HCT116 (cell line): Measurements from ENCODE around the gene AUTS2. TPM values are rescaled to one million over a fixed set of nuclear protein-coding genes. Genes with fewer than 3 reads are reported as not detected.

Experiments used
- ATAC-seq: fragments of 200-7000 bp; cut with Tn5 transposase; 2 replicates; pipeline ENCODE4 v1.9.1; 2020; ENCODE audit warnings: mild to moderate bottlenecking, moderate library complexity
- BruUV-seq: library from RNA; stranded (reverse); fragments of 400-500 nt; replicated peaks from 2 replicates; lab custom pipeline; 2021; lab: Mats Ljungman, UMichigan
- CTCF ChIA-PET: fragments of 300-600 bp; sonication (Branson Sonifier 250); formaldehyde crosslinking; loops from one replicate; lab custom pipeline; 2021; ENCODE audit warnings: antibody characterized with exemption; lab: Charles Lee
- POLR2A ChIA-PET: fragments of 300-600, 350-600 bp; sonication (Branson Sonifier 250); formaldehyde crosslinking; loops from one replicate; lab custom pipeline; 2021; ENCODE audit warnings: antibody characterized with exemption; lab: Charles Lee
- RAD21 ChIA-PET, 2 experiments: fragments of 300-600 bp; sonication (Branson Sonifier 250); formaldehyde crosslinking; loops; one replicate each; lab custom pipeline; 2023; ENCODE audit warnings: low total read pairs in 2 of 2; ENCODE audit not compliant: uncharacterized antibody in 2 of 2, unreplicated experiment in 2 of 2, low non-redundant PET in 1 of 2; lab: Charles Lee
- DNase-seq: peaks from one replicate; pipeline ENCODE4 v3.0.0-alpha.2; 2010; ENCODE audit warnings: low read depth, low spot score
- H2AFZ ChIP-seq: fragments of 200-600 bp; shearing (Covaris generic), sonication (generic); 2 replicates; pipeline ENCODE4 v1.6.1; 2017; ENCODE audit warnings: low read depth, mixed run types, mixed read lengths, antibody characterized with exemption, low read length; ENCODE audit not compliant: poor library complexity, severe bottlenecking
- H3K27ac ChIP-seq: 2 replicates; pipeline ENCODE4 v1.5.1; 2012; ENCODE audit warnings: low read depth, low read length
- H3K27me3 ChIP-seq: fragments of 200-600 bp; sonication (generic); 2 replicates; pipeline ENCODE4 v1.6.1; 2016; ENCODE audit warnings: mixed run types, low read length, mixed read lengths; ENCODE audit not compliant: insufficient read depth
- H3K36me3 ChIP-seq, 2 experiments: fragments of 200-500 bp in 1 of 2; fragments of 200-600 bp in 1 of 2; sonication (Bioruptor generic) in 1 of 2; sonication (generic) in 1 of 2; 2 replicates each; pipeline versions ENCODE4 v1.5.1 to v1.6.1; 2014 to 2016; ENCODE audit warnings: low read length in 2 of 2, inconsistent platforms in 1 of 2, mixed read lengths in 1 of 2, mixed run types in 1 of 2; ENCODE audit not compliant: insufficient read depth in 2 of 2, control insufficient read depth in 1 of 2
- H3K4me1 ChIP-seq, 2 experiments: fragments of 200-600 bp in 1 of 2; sonication (generic) in 1 of 2; 2 replicates each; pipeline versions ENCODE4 v1.5.1 to v1.6.1; 2012 to 2017; ENCODE audit warnings: low read length in 2 of 2, inconsistent platforms in 1 of 2, mild to moderate bottlenecking in 1 of 2, mixed read lengths in 1 of 2, mixed run types in 1 of 2, moderate library complexity in 1 of 2; ENCODE audit not compliant: insufficient read depth in 2 of 2, control insufficient read depth in 1 of 2
- H3K4me2 ChIP-seq: fragments of 200-600 bp; sonication (generic); 2 replicates; pipeline ENCODE4 v1.6.1; 2017; ENCODE audit warnings: mixed run types, low read length, mixed read lengths
- H3K4me3 ChIP-seq, 2 experiments: fragments of 200-600 bp in 1 of 2; sonication (generic) in 1 of 2; replicated peaks in 1 of 2; 2 replicates each; pipeline ENCODE4 v1.5.1; 2011 to 2016; ENCODE audit warnings: low read length in 2 of 2, control low read depth in 1 of 2, low read depth in 1 of 2, mild to moderate bottlenecking in 1 of 2, mixed read lengths in 1 of 2, mixed run types in 1 of 2
- H3K79me2 ChIP-seq: fragments of 200-600 bp; sonication (generic); 2 replicates; pipeline ENCODE4 v1.6.1; 2017; ENCODE audit warnings: mild to moderate bottlenecking, mixed run types, low read length, moderate library complexity, mixed read lengths; ENCODE audit not compliant: insufficient read depth
- H3K9ac ChIP-seq: fragments of 200-600 bp; sonication (generic); 2 replicates; pipeline ENCODE4 v1.6.1; 2016; ENCODE audit warnings: low read length, mixed read lengths
- H3K9me2 ChIP-seq: fragments of 200-600 bp; sonication (generic), shearing (Covaris generic); 2 replicates; pipeline ENCODE4 v1.6.1; 2017; ENCODE audit warnings: mixed run types, mild to moderate bottlenecking, moderate library complexity; ENCODE audit not compliant: insufficient read depth
- H3K9me3 ChIP-seq, 2 experiments: fragments of 200-500 bp in 1 of 2; fragments of 200-600 bp in 1 of 2; sonication (Bioruptor generic) in 1 of 2; sonication (generic) in 1 of 2; 2 replicates each; pipeline ENCODE4 v1.6.1; 2014 to 2017; ENCODE audit warnings: low read length in 2 of 2, mixed read lengths in 2 of 2, inconsistent platforms in 1 of 2, low read depth in 1 of 2, mild to moderate bottlenecking in 1 of 2, mixed run types in 1 of 2, moderate library complexity in 1 of 2; ENCODE audit not compliant: control insufficient read depth in 1 of 2, insufficient read depth in 1 of 2
- H4K20me1 ChIP-seq: fragments of 200-600 bp; sonication (generic), shearing (Covaris generic); 2 replicates; pipeline ENCODE4 v1.6.1; 2017; ENCODE audit warnings: mixed run types, mild to moderate bottlenecking, moderate library complexity; ENCODE audit not compliant: insufficient read depth
- CEBPB ChIP-seq: IDR thresholded peaks from 2 replicates; pipeline ENCODE4 v1.6.1; 2012; ENCODE audit warnings: low read depth
- EGR1 ChIP-seq: IDR thresholded peaks from 2 replicates; pipeline ENCODE4 v1.6.1; 2012; ENCODE audit warnings: low read depth
- EZH2phosphoT487 ChIP-seq: fragments of 200-600 bp; IDR thresholded peaks from 2 replicates; pipeline ENCODE4 v1.6.1; 2018; ENCODE audit warnings: antibody characterized with exemption, borderline replicate concordance
- FOSL1 ChIP-seq: IDR thresholded peaks from 2 replicates; pipeline ENCODE4 v1.6.1; 2012; ENCODE audit warnings: low read depth
- JUND ChIP-seq: IDR thresholded peaks from 2 replicates; pipeline ENCODE4 v1.6.1; 2012
- POLR2A ChIP-seq: IDR thresholded peaks from 2 replicates; pipeline ENCODE4 v1.7.0; 2011; ENCODE audit warnings: borderline replicate concordance; ENCODE audit not compliant: insufficient read depth, insufficient read length; ENCODE audit errors: extremely low read depth
- REST ChIP-seq: IDR thresholded peaks from 2 replicates; pipeline ENCODE4 v1.6.1; 2012; ENCODE audit warnings: low read depth
- SIN3A ChIP-seq: IDR thresholded peaks from 2 replicates; pipeline ENCODE4 v1.6.1; 2012; ENCODE audit warnings: low read depth
- intact Hi-C: fragments of 100-400 bp; cut with micrococcal nuclease; formaldehyde crosslinking; loops from 2 replicates; pipeline ENCODE4 v1.10.0; 2022
- total RNA-seq: library from RNA; stranded (reverse); gene quantifications from one replicate; pipeline ENCODE4 v1.2.1, GENCODE V29; 2021; ENCODE audit not compliant: unreplicated experiment

AUTS2 gene
- total RNA-seq, 1 experiment from 2014 or later: 0.93 TPM

DNA sequence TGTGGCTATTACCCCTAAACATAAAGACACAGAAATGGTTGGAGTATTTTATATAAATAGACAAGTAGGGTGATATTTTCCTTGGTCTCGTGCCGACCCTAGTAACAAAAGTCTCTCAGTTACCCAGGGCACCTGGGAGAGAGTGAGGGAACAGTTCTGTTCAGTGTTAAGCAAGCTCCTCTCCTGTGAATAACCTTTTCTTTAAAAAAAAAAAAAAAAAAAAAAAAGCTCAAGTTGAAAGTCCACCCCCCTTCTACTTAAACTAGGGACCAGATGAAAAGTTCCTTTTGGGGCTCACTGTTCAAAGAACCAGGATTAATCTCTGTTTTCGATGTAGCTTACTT lies 896.7 kb downstream of the AUTS2 start:
- ATAC-seq (no peak), DNase-seq (no peak)
- ChIA-PET CTCF (no interaction called here), RAD21 (no interaction called here), POLR2A (no interaction called here)
- BruUV-seq: no TSS peak
- no peak overlapping the region for H3K27ac ChIP-seq
- H3K4me1 ChIP-seq: no peaks in the 10 kb centered on the region
- peaks cover 0 to 23% of the 10 kb centered on the region in 2 experiments; a peak in 2 of 4 replicates for H3K9me3 ChIP-seq
- intact Hi-C loops: no loop called here
- no peaks in the 10 kb centered on the region for H3K79me2 ChIP-seq
- no peak overlapping the region for H3K9ac ChIP-seq
- no peak overlapping the region for H2AFZ ChIP-seq
- H3K4me2 ChIP-seq: no peak overlapping the region
- no peaks in the 10 kb centered on the region for H3K9me2 ChIP-seq
- no peak overlapping the region for H3K4me3 ChIP-seq
- H3K27me3 ChIP-seq: no peaks in the 10 kb centered on the region
- TF ChIP-seq FOSL1 (no peak), POLR2A (no peak), EGR1 (no peak), JUND (no peak), REST (no peak), CEBPB (no peak), EZH2phosphoT487 (no peak)
- no peaks in the 10 kb centered on the region for H4K20me1 ChIP-seq
- no peaks in the 10 kb centered on the region for H3K36me3 ChIP-seq

DNA sequence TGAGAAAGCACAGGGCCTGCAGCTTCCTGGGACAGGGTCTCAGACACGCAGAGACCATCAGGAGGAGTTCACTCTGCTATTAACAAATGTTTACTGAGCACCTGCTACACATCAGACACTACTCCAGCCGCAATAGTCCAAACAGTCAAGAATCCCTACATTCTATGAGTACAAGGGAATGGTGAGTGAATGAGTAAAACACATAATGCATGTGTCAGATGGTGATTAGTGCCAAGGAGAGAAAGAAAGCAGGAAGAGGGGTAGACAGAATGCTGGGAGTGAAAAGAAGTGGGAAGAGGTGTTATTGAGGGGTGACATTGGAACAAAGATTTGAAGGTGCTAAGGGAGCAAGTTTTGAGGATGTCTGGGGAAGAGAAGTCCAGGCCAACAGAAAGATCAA lies 899.5 kb downstream of the AUTS2 start:
- no peaks in the 10 kb centered on the region for H3K27me3 ChIP-seq
- peaks cover 0 to 16% of the 10 kb centered on the region in 2 experiments; a peak in 2 of 4 replicates for H3K9me3 ChIP-seq
- ATAC-seq: no peak
- no peak overlapping the region for H3K4me3 ChIP-seq
- H3K36me3 ChIP-seq: no peaks in the 10 kb centered on the region
- no peak overlapping the region for H3K27ac ChIP-seq
- no peak overlapping the region for H2AFZ ChIP-seq
- RAD21 ChIA-PET: no interaction called here
- H3K9me2 ChIP-seq: no peaks in the 10 kb centered on the region
- no peak overlapping the region for H3K9ac ChIP-seq
- H3K79me2 ChIP-seq: no peaks in the 10 kb centered on the region
- DNase-seq: no peak
- POLR2A ChIA-PET: no interaction called here
- no peak for TF ChIP-seq SIN3A
- no peak overlapping the region for H3K4me2 ChIP-seq
- CTCF ChIA-PET: no interaction called here
- no peaks in the 10 kb centered on the region for H4K20me1 ChIP-seq
- H3K4me1 ChIP-seq: no peaks in the 10 kb centered on the region
- no TSS peak for BruUV-seq
- intact Hi-C loops: no loop called here
